HG03521 (cell line): Measurements from ENCODE around the gene GCAT.

Experiments
- ATAC-seq: cut with Tn5 transposase; IDR thresholded peaks from one replicate; pipeline ENCODE4 v1.9.1; 2021; ENCODE audit warnings: mild to moderate bottlenecking, moderate library complexity; ENCODE audit not compliant: unreplicated experiment

Gene GCAT

GRCh38 chr22:37806409-37807333, 1.1 kb upstream of the GCAT start:
- ATAC-seq = no peak

GRCh38 chr22:37808294-37808657, 542 bp downstream of the GCAT start:
- no peak for ATAC-seq

GRCh38 chr22:37809672-37810333, 2.1 kb downstream of the GCAT start:
- no peak for ATAC-seq

- no peak for ATAC-seq
Observed at GRCh38 chr22:37811867-37812266, 4.1 kb downstream of the GCAT start.

- ATAC-seq = no peak
Observed at GRCh38 chr22:37812869-37813678, 5.3 kb downstream of the GCAT start.

- ATAC-seq = no peak
Observed at GRCh38 chr22:37815593-37815992, 7.9 kb downstream of the GCAT start.

- no peak for ATAC-seq
Observed at GRCh38 chr22:37816543-37817180, 8.9 kb downstream of the GCAT start.

- no peak for ATAC-seq
Observed at GRCh38 chr22:37817705-37818408, 10.1 kb downstream of the GCAT start.

GRCh38 chr22:37818409-37819104, 10.8 kb downstream of the GCAT start:
- no peak for ATAC-seq

- ATAC-seq = no peak
Observed at GRCh38 chr22:37819105-37819433, 11.3 kb downstream of the GCAT start.

- ATAC-seq = no peak
Observed at GRCh38 chr22:37820350-37820749, 12.6 kb downstream of the GCAT start.

- ATAC-seq = no peak
Observed at GRCh38 chr22:37822079-37822833, 14.5 kb downstream of the GCAT start.

- ATAC-seq = no peak
Observed at GRCh38 chr22:37823134-37823985, 15.6 kb downstream of the GCAT start, which contains the start of gene GALR3. TSS of gene GALR3 (plus strand) at chr22:37823382. CDS start at chr22:37823407, 25 bp downstream.

- ATAC-seq = no peak
Observed at GRCh38 chr22:37824674-37825641, 17.2 kb downstream of the GCAT start.

- ATAC-seq = no peak
Observed at GRCh38 chr22:37827056-37827455, 19.3 kb downstream of the GCAT start.

- ATAC-seq = no peak
Observed at GRCh38 chr22:37830093-37830842, 22.5 kb downstream of the GCAT start.
